ENCODE measurements around the gene IFT122. TPM values are rescaled to one million over a fixed set of nuclear protein-coding genes. Genes with fewer than 3 reads are reported as not detected.

The IFT122 gene
- total and polyA plus RNA-seq, 4 donors, result 10.1 to 41.2 (median 32.2) TPM

Other genes starting within 250 kb of the IFT122 start
- gene COPG1, start 190.6 kb upstream of the IFT122 start, total RNA-seq, result 100 to 1,000 TPM; 149 to 155 TPM
- 10 to 100 TPM; 39.7 to 84.7 TPM for gene COPG1, start 190.6 kb upstream of the IFT122 start, polyA plus RNA-seq
- 10 to 100 TPM; 24.3 to 31.9 TPM for gene HMCES, start 161.4 kb upstream of the IFT122 start, total RNA-seq
- gene HMCES, start 161.4 kb upstream of the IFT122 start, polyA plus RNA-seq, result 10 to 100 TPM; 29.6 to 30.0 TPM
- under 1 TPM; 0.10 to 0.36 TPM for gene EFCAB12, start 11.6 kb upstream of the IFT122 start, total RNA-seq
- under 1 TPM in 1 of 2 donors, not detected in 1; 0.25 TPM for gene EFCAB12, start 11.6 kb upstream of the IFT122 start, polyA plus RNA-seq
- gene MBD4, start 276 bp upstream of the IFT122 start, total RNA-seq, result 10 to 100 TPM; 23.9 to 31.2 TPM
- gene MBD4, start 276 bp upstream of the IFT122 start, polyA plus RNA-seq, result 10 to 100 TPM; 18.7 to 28.7 TPM
- under 1 TPM in 1 of 2 donors, not detected in 1; 0.15 TPM for gene RHO, start 88.4 kb downstream of the IFT122 start, total RNA-seq
- not detected for gene RHO, start 88.4 kb downstream of the IFT122 start, polyA plus RNA-seq
- gene H1-8, start 103.0 kb downstream of the IFT122 start, total RNA-seq, result not detected
- gene H1-8, start 103.0 kb downstream of the IFT122 start, polyA plus RNA-seq, result not detected
- gene PLXND1, start 166.5 kb downstream of the IFT122 start, total RNA-seq, result 100 to 1,000 TPM; 176 to 358 TPM
- 100 to 1,000 TPM in 1 of 2 donors, 10 to 100 TPM in 1; 55.5 to 149 TPM for gene PLXND1, start 166.5 kb downstream of the IFT122 start, polyA plus RNA-seq

All from aorta (tissue), 4 donors.